HG02588 (cell line): ENCODE measurements around the gene SPAG5.

Source experiments
- ATAC-seq: cut with Tn5 transposase; IDR thresholded peaks from one replicate; pipeline ENCODE4 v1.9.1; 2021; ENCODE audit warnings: mild to moderate bottlenecking, moderate library complexity; ENCODE audit not compliant: unreplicated experiment

SPAG5 gene

DNA sequence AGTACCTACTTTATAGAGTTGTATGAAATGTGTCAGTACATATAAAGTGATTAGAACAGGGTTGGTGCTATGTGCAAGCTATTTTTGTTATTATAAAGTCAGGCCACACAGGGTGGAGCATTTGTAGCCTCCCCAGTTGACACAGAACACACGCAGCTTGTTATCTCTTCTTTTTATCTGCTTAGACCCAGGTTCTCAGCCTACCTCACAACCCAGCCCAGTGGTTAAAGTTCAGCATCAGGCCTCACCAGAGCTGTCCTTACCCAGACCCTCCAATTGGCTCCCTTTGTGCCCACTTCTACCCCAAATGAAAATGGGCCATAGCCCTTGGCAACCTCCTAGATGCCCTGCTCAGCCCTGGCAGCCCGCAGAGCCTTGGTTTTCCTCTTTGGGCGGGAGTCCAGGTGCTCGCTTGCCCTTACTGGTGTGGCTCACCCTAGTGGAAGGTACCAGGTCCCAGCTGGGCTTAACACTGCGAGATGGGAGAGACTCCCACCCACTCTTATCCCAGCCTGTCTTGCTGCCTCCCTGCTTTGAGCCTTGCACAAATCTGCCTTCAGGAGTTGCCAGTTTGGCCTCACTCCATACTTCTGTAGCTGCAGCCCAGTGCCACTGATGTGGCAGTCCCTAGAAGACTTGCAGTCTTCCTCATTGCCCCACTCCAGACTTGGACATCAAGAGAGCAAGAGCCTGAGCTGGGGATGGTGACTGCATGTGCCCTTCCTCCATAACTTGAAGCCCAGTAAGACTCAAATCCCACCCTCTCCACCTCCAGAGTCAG, 26.4 kb downstream of the SPAG5 start:
- no peak for ATAC-seq

DNA sequence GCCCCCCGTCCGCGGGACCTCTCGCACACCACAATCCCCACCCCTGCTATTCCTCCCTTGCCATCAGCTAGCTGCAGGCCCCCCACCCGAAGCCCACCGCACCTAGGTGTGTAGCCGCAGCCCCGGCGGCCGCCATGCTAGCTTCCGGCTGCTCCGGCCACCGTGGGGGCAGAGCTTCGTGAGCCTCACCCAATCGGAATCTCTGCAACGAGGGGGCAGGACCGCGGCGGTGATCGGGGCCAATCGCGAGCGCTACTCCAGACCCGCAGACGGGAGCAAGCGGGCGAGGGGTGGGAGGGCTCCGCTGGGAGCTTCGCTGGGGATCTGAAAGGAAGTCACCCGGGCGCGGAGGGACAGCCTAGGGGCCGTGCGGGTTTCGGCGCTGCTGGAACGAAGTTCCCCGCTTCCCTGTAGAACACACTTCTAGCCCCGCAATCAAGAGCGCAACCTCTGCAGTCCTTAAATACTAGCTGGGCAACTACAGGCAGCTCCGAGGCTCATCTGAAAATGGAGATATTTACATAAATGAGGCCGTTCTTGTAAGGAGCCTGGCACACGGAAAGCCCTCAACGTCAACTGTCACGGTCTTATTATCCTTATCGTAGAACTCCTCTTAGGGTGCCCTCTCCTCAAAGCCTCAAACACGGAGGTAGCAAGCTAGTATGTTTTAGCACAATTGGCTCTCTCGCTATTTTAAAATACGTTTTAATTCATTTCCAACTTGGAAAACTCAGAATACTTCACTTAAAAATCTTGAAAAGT, 27.3 kb downstream of the SPAG5 start, which contains the start of gene PIGS:
TSS of gene PIGS (minus strand) at position 164 of the 762 bp plus-strand sequence. CDS start at position 136, 28 bp downstream.
- peak; percentile 86 for ATAC-seq

DNA sequence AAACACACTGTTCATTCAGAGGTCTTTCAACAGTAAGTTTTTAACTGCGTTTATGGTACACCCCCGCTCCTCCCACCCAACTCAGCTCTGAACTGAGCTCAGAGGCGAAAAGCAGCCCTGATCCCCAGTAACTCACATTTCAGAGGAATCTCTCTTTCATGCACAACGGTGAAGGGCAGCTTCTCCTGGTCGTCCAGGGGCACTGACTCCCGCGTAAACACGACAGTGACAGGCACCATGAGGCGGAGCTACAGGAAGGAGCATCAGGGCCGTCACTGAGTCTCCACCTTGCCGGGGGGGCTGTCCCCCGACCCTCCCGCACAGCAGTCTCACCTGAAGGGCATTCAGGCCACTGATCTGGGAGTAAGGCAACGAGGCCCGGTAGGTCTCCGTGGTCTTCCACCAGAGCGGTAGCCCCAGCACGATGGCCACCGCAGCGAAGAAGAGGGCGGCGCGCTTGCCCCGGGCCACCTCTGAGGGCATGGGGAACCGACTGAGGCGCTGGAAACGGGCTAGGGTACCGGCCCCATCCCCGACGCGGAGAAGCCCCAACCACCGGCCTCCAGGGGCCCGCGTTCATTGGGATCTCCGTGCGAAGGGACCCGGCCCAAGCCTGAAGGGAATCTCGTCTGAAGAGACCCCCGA, 28.0 kb downstream of the SPAG5 start:
- ATAC-seq: peak; percentile 33

DNA sequence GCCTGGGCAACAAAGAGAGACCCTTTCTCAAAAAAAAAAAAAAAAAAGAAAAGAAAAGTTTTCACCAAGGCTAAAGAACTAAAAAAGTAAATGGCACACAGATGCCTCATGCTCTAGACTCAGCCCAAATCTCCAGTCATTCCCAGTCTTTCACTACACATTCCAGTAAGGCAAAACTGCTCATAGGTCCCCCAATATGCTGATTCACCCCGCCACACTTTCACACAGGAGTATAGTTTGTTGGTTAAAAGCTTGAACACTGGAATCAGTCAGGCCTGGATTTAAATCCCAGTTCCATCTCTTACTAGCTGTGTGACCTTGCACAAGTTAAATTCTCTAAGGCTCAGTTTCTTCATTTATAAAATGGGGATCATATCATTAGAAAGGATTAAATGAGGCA, 29.4 kb downstream of the SPAG5 start:
- no peak for ATAC-seq

DNA sequence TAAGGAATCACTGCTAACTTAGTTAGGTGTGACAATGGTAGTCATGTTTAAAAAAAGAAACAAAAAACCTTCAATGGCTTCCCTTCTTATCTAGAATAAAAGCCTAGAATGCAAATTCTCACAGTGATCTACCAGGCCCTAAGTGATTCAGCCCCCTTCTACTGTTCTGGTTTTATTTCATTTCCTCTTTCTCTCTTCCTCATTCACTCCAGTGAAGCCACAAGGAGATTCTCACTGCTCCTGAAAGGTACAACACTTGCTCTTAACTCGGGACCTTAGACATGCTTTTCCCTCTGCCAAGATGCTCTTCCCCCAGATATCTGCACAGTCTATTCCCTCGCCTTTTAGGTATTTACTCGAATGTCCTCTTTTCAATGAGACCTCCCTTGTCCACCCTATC, 31.2 kb downstream of the SPAG5 start:
- no peak for ATAC-seq

DNA sequence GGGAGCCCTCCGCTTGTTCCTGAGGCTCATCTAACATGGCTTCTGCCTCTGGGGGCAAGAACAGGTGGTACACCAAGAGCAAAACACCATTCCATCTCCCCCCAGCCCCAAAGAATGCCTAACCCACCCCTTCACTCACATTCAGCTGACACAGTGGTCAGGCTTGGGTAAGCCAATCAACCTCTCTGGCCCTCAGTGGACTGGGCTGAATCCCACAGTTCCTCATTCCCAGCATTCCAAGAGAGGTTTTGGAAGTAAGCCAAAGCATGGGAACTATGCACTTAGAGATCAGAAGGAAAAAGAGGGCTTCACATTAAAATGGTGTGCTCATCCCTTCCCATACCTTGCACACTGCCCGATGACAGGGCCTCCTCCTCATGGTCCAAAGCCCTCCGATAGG, 35.4 kb downstream of the SPAG5 start:
- ATAC-seq: no peak

DNA sequence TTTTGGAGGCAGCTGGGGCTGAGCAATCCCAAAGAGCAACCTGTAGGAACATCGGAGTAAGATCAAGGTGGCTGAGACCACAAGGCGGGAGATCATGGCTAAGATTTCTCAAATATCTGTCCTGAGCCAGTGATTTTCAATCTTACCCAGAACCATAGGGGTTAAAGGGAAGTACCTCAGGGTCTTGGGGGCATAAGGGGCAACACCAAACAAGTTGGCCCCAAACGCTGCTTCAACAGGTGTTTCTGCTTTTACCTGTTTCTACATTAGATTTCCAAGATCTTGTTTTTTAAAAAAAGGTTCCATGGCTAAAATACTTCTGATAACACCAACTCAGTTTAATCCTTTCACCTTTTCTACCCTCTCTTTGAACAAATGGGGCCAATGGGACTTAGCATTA, 43.8 kb downstream of the SPAG5 start:
- no peak for ATAC-seq

DNA sequence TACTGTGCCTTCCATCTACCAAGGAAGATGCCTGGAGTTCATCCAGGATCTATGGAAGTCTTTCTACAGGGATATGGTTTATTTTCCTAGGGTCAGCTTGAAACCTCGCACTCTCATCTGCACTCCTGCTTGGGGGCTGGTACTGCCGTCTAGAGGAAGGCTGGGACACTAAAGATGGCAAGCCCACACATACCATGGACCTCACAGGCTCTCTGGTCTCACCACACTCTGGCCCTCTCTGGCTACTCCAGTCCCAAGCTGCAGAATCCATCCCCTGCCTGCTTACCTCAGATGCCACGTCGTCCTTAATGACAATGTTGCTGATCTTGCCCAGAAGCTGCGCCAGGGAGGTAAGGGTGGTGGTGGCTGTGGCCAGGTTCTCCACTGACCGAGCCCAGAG, 44.3 kb downstream of the SPAG5 start:
- no peak for ATAC-seq

DNA sequence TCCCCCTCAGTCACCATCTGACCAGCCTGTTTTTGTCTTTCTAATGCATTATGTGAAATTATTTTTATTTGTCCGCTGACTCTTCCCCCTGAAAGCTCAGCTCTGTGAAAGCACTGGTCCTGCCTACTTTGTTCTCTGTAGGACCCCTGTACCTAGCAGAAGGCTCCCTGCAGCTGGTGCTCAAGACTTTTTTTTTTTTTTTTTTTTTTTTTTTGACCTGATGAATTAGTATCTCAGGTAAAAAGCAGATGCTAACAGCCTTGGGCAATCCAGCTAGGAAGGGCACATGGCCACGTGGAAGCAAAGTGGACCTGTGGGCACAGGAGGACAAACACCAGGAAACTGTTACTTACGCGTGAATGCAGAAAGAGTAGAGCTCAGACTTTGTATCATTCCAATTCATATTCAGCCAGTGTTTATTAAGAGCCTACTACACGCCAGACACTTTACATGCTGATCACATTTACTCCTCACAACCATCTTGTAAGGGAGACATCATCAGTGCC, 45.8 kb downstream of the SPAG5 start:
- ATAC-seq: no peak

DNA sequence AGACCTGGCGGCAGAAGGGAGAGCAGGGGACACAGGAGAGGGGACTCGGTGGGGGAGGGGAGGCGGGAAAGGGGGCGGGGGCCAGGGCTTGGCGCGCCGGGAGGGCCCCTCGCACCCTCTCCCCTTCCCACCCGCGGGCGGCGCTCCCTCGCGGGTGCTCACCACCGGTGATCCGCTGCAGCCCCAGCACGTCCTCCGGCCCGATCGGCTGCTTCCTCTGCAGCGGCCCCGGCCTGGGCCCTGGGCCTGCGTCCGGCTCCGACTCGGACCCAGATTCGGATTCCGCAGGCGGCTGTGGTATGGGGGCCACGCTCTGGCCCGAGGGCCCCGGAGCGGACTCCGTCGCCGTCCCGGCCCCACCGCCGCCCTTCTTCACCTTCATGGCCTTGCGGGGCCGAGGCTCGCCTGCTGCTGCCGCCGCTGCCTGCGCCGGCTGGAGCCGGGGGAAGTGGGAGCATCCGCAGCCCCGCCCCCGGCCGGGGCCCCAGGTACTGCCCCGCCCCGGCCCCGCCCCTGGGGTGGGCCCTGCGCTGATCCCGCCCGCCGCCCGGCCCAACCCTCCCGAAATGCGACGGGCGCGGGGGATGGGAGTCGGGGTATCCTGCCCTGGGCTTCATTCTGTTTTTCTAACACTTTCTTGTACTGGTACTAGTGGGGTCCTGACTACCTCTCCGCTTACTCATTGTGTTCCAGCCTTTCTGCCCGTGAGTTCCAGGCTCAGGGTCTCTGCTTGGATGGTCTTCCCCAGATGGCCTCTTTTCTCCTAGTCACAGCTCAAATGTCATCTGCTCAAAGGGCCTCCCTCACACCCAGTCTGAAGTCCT, 46.4 kb downstream of the SPAG5 start, which contains the start of gene UNC119:
TSS of gene UNC119 (minus strand) at position 449 of the 824 bp plus-strand sequence. CDS start at position 382, 67 bp downstream.
- ATAC-seq: peak; percentile 47

DNA sequence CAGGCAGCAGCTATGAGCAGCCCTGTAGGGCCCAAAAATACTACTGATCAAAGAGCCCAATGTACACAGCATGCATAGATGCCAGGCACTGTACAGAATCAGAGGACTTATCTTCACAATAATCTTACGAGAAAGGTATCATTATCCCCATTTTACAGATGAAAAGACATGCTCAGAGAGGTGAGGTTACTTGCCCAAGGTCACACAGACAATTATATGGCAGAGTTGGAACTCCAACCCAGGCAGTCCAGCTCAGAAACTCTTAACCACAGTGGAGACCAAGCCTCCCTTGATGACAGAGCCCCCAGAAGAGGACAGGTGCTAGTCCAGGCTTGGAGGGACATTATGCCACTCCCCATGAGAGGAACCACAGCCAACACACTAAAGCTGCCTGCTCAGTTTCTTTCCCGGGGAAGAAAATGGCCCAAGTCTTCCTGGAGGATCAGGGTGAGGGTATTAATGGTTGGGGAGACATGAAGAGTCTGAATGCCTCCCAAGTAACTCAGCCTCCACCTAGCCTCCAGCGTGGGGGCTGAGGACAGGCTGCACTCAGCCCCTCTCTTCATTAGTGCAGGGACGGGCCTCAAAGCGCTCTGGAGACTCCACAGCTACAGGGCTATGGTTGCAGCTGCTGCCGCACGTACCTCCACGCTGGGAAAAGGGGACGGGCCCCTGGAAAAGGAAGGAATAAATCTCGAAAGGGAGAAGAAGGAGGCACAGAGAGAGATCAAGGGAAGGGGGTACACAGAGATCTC, 47.2 kb downstream of the SPAG5 start:
- no peak for ATAC-seq

DNA sequence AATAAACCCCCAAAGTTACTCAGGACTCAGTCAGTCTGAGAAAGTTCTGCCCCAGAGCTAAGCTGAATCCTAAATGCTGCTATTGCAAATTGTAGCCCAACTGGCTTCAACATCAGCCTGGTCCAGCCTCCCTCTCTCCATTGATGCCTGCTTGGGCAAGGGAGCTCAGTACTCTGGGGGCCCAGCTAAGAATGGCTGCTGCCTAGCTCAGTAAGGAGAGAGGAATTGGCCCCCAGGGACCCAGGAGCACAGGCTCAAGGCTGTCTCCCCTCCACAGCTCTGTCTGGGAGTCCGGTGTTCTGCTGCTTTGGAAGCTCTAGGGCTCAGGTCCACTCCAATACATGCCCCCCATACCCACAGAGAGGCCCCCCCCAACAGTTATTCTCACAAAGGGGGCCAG, 48.0 kb downstream of the SPAG5 start:
- ATAC-seq: no peak

DNA sequence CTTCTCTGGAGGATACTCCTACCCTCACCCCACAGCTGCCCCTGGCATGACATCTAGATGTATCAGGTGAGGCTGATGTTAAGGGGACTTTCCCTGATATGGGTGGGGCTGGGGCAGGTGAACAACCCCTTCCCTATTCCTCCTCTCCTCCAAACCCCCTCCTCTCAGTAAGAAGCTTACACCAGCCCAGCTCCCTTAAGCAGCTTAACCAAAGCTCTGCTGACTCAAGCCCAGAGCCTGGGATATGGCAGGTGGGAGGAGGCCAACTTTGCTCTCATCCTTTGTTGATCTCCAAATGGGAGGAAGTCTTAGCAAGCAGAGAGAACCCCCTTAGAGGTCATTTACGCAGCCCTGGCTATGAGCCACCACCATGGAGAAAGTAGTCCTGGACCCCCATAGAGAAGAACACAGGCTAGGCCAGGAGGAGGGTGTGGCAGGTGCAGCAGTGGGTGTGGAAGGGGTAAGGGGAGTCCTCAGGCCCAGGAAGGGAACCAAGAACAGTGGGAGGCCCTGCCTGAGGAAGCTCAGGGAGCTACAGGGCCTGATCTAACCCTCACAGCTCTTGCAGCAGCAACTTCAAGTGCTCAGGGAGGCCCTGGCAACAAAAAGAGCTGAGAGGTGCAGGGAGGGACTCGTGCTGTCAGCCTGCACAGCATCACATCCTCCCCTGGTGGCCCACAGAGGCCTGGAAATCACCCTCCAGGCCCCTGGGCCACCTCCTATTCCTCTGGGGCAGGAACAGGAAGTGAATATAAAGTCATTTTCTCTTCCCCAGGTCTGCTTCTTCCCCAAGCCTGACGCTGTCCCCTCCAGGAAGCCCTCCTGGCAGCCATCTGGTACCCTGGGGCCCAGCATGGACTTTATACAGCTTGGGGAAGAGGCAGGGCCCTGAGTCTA, 49.3 kb downstream of the SPAG5 start:
- no peak for ATAC-seq

DNA sequence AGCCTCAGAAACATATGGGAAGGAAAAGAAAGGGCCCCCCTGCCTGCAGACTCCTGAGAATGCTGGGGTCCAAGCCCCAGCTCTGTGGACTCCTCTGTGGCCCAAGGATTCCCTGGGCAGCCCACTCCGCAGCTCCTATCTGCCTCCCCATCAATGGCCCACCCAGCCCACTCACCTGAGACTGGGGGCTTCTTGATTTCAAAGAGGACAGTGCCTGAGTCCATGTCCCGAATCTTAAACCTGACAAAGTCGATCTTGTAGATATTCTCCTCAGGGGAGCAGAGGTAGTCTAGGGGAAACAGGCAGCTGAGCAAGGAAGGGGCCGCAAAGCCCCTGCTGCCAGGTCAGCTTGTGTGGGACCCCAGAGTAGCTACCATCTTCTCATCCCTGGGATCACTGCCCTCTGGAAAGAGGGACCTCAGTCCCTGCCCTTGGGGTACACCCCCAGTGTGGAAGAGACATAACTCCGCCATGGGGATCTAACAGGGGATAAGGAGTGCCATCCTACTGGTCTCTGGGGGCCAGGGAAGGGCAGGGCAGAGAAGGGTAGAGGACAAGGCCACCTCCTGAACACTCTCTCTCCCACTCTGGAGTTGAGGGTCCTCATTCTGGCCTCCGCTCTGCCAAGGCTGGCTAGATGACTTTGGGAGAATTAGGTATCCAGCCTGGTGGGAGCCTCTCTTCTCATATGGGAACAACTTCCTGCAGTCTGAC, 50.3 kb downstream of the SPAG5 start:
- no peak for ATAC-seq

DNA sequence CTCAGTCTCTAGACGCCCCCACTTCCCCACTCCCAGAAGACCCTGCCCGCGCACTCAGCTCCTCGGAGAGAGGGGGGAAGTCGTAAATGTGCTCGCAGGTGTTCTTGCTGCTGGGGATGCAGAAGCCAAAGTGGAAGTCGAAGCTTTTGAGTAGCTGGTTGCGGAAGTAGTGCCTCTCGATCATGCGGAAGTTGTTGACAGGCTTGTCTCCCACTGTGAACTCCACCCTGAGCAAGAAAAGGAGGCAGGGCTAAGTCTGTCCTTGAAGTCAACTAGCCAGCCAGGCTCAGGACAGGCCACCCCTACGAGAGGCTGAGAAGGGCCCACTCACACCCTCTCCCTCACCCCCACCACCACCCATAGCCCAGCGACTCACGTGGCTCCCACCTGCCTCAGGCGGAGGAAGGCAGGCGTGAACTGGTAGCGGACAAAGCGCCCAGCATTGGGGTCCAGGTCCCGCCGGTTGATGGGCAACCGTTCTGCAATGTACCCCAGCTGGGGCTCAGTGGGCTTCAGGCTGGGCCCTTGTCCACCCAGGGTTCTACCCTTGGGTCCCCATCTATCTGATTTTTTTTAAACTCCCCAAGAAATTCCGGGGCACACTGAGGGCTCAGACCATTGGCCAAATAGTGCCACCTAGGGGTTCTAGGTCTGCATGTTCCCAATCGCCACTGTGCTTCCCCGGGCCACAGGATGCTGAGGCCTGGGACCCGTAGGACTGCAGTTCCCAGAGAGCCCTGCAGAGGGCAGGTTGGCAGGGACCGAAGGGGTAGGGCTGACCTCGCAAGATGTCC, 51.0 kb downstream of the SPAG5 start:
- peak; percentile 47 for ATAC-seq

DNA sequence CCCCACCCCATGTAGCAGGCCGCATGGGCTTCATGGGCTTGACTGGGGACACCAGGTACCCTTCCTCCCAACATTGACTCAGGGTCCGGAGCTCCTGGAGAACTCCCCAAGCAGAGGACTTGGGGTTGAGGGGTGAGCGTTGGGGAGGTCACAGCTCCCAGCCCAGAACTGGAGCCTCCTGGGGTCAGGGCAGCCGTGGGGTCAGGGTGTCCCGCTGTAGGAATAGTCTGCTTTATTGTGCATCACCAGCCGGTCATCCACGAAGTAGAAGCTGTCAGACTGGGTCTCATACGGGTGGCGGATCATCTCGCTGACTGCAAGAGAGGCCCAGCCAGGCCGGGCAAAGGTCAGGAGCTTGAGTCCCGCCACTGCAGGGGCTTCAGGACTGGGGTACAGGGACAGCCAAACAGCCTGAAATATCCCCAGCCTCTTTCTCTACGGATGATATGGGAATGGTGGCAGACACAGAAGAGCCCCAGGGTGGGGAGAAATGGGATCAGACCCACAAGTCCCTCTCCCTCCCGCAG, 51.7 kb downstream of the SPAG5 start:
- ATAC-seq: no peak

DNA sequence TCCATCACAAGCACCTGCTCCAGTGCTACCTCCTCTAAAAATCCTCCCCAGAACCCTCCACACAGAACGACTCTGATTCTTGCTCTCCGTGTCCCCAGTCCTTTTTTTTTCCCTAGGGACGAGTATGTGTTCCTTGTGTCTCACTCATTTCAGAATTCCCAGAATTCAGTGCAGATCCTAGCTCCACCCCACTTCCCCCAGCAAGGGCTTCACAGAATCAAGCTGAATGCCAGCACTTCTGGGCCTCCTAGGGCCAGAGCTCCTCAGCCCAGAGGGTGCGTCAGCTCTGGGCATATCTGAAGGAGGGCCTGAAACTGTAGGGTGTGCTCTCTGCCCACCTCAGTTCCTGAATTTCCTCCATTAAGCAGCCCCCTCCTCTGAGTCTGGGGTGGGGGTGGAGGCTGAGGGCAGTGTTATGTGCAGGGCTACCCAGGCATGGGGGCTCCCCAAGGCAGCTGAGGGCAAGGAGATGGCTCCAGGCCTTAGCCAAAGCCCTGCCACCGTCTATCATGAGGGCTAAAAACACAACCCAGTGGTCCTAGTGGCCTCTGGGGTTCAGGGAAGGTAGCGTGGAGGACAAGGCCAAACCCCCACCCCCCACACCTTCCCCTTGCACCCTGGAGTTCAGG, 52.9 kb downstream of the SPAG5 start:
- no peak for ATAC-seq
